Measurements from ENCODE around the gene KISS1R.

The KISS1R gene

GRCh38 chr19:881385-882071 lies 35.6 kb upstream of the KISS1R start:
- no peak for DNase-seq (ENCODE audit: extremely low read depth, insufficient read length)
- no peak for TF ChIP-seq CTCF (IDR thresholded peaks at IDR 0.05; ENCODE audit: insufficient read depth, low read length, poor library complexity, severe bottlenecking)
- Histone ChIP-seq H3K4me3 (replicated peaks; ENCODE audit: low read depth, low read length) (no peak overlapping the region), H3K27me3 (replicated peaks; ENCODE audit: control insufficient read depth, insufficient read depth, low read length) (no peaks in the 10 kb centered on the region), H3K36me3 (ENCODE audit: control insufficient read depth, insufficient read depth, low read length) (peaks cover 27% of the 10 kb centered on the region)

GRCh38 chr19:882871-883497 lies 34.1 kb upstream of the KISS1R start:
- no peaks in the 10 kb centered on the region for H3K27me3 ChIP-seq (replicated peaks; ENCODE audit: control insufficient read depth, insufficient read depth, low read length)
- DNase-seq (ENCODE audit: extremely low read depth, insufficient read length): no peak
- H3K4me3 ChIP-seq (replicated peaks; ENCODE audit: low read depth, low read length): no peak overlapping the region
- TF ChIP-seq CTCF (IDR thresholded peaks at IDR 0.05; ENCODE audit: insufficient read depth, low read length, poor library complexity, severe bottlenecking): no peak
- peaks cover 27% of the 10 kb centered on the region for H3K36me3 ChIP-seq (ENCODE audit: control insufficient read depth, insufficient read depth, low read length)

- no peak for TF ChIP-seq CTCF (IDR thresholded peaks at IDR 0.05; ENCODE audit: insufficient read depth, low read length, poor library complexity, severe bottlenecking)
- no peak for DNase-seq (ENCODE audit: extremely low read depth, insufficient read length)
- Histone ChIP-seq H3K27me3 (replicated peaks; ENCODE audit: control insufficient read depth, insufficient read depth, low read length) (no peaks in the 10 kb centered on the region), H3K4me3 (replicated peaks; ENCODE audit: low read depth, low read length) (no peak overlapping the region), H3K36me3 (ENCODE audit: control insufficient read depth, insufficient read depth, low read length) (peaks cover 29% of the 10 kb centered on the region)
Observed at GRCh38 chr19:883661-884211, 33.4 kb upstream of the KISS1R start.

- Histone ChIP-seq H3K27me3 (replicated peaks; ENCODE audit: control insufficient read depth, insufficient read depth, low read length) (no peaks in the 10 kb centered on the region), H3K4me3 (replicated peaks; ENCODE audit: low read depth, low read length) (no peak overlapping the region), H3K36me3 (ENCODE audit: control insufficient read depth, insufficient read depth, low read length) (peaks cover 30% of the 10 kb centered on the region)
- DNase-seq (ENCODE audit: extremely low read depth, insufficient read length): no peak
- no peak for TF ChIP-seq CTCF (IDR thresholded peaks at IDR 0.05; ENCODE audit: insufficient read depth, low read length, poor library complexity, severe bottlenecking)
Observed at GRCh38 chr19:884420-885211, 32.5 kb upstream of the KISS1R start.

GRCh38 chr19:885536-886224 lies 31.5 kb upstream of the KISS1R start:
- DNase-seq (ENCODE audit: extremely low read depth, insufficient read length): no peak
- TF ChIP-seq CTCF (IDR thresholded peaks at IDR 0.05; ENCODE audit: insufficient read depth, low read length, poor library complexity, severe bottlenecking): no peak
- H3K36me3 ChIP-seq (ENCODE audit: control insufficient read depth, insufficient read depth, low read length): peaks cover 35% of the 10 kb centered on the region
- no peaks in the 10 kb centered on the region for H3K27me3 ChIP-seq (replicated peaks; ENCODE audit: control insufficient read depth, insufficient read depth, low read length)
- H3K4me3 ChIP-seq (replicated peaks; ENCODE audit: low read depth, low read length): no peak overlapping the region
